BJ (cell line): ENCODE measurements around the gene SEMA6A. TPM values are rescaled to one million over a fixed set of nuclear protein-coding genes. Genes with fewer than 3 reads are reported as not detected.

Experiments
- CTCF ChIA-PET: fragments of 350-600 bp; formaldehyde crosslinking; extraction: SDS; loops from one replicate; lab custom pipeline; 2021; ENCODE audit warnings: antibody characterized with exemption, inconsistent platforms; lab: Yijun Ruan, JAX
- POLR2A ChIA-PET: fragments of 300-600 bp; sonication (Branson Sonifier 250); formaldehyde crosslinking; extraction: SDS; loops from one replicate; lab custom pipeline; 2021; ENCODE audit warnings: antibody characterized with exemption; lab: Charles Lee
- DNase-seq: peaks from one replicate; pipeline ENCODE4 v3.0.0-alpha.2; 2011; ENCODE audit warnings: low read depth
- H3K27me3 ChIP-seq: 2 replicates; pipeline ENCODE4 v1.6.0; 2011; ENCODE audit warnings: low read length; ENCODE audit not compliant: control insufficient read depth, insufficient read depth
- H3K36me3 ChIP-seq: 2 replicates; pipeline ENCODE4 v1.5.1; 2011; ENCODE audit warnings: low read length; ENCODE audit not compliant: control insufficient read depth, insufficient read depth
- H3K4me3 ChIP-seq: 2 replicates; pipeline ENCODE4 v1.5.1; 2011; ENCODE audit warnings: low read depth, mild to moderate bottlenecking, control low read depth, low read length
- CTCF ChIP-seq: IDR thresholded peaks from 2 replicates; pipeline ENCODE4 v1.5.1; 2011; ENCODE audit warnings: low read depth, mild to moderate bottlenecking, control low read depth, inconsistent platforms, low read length, moderate library complexity; ENCODE audit not compliant: insufficient read depth
- polyA plus RNA-seq: library from polyadenylated mRNA; depleted of rRNA; stranded (reverse); fragments of >200 nt; gene quantifications from 2 replicates; pipeline ENCODE4 v1.2.3, GENCODE V29; 2011

Gene SEMA6A
- polyA plus RNA-seq, 1 experiment, result 0.34 TPM

- ChIA-PET POLR2A (no interaction called here), CTCF (no interaction called here)
- Histone ChIP-seq H3K27me3 (no peaks in the 10 kb centered on the region), H3K4me3 (no peak overlapping the region), H3K36me3 (no peaks in the 10 kb centered on the region)
- no peak for TF ChIP-seq CTCF
- DNase-seq, result no peak
Measured at GRCh38 chr5:116420540-116420939, 154.1 kb downstream of the SEMA6A start.

- no peaks in the 10 kb centered on the region for H3K36me3 ChIP-seq
- DNase-seq, result no peak
- no peak for TF ChIP-seq CTCF
- ChIA-PET POLR2A (no interaction called here), CTCF (no interaction called here)
- H3K27me3 ChIP-seq, result no peaks in the 10 kb centered on the region
- H3K4me3 ChIP-seq, result no peak overlapping the region
Measured at GRCh38 chr5:116419258-116419657, 155.4 kb downstream of the SEMA6A start.

GRCh38 chr5:116418774-116419173 is 155.8 kb downstream of the SEMA6A start:
- Histone ChIP-seq H3K4me3 (no peak overlapping the region), H3K27me3 (no peaks in the 10 kb centered on the region), H3K36me3 (no peaks in the 10 kb centered on the region)
- DNase-seq, result no peak
- ChIA-PET POLR2A (no interaction called here), CTCF (interaction anchor here (0.7 kb wide), 1 partner anchor 9 kb away, joined by 3 read pairs; no protein-coding TSS in a partner anchor)
- no peak for TF ChIP-seq CTCF

- ChIA-PET CTCF (no interaction called here), POLR2A (no interaction called here)
- no peak for TF ChIP-seq CTCF
- DNase-seq, result no peak
- Histone ChIP-seq H3K27me3 (no peaks in the 10 kb centered on the region), H3K4me3 (no peak overlapping the region), H3K36me3 (no peaks in the 10 kb centered on the region)
Measured at GRCh38 chr5:116418016-116418415, 156.6 kb downstream of the SEMA6A start.

GRCh38 chr5:116415989-116416388 is 158.6 kb downstream of the SEMA6A start:
- POLR2A ChIA-PET, result no interaction called here
- TF ChIP-seq CTCF, result no peak
- DNase-seq, result no peak
- no peak overlapping the region for H3K4me3 ChIP-seq
- no peaks in the 10 kb centered on the region for H3K36me3 ChIP-seq
- CTCF ChIA-PET, result interaction anchor here (0.6 kb wide), 1 partner anchor 24 kb away, joined by 3 read pairs; no protein-coding TSS in a partner anchor
- H3K27me3 ChIP-seq, result no peaks in the 10 kb centered on the region
